H9 (cell line): Measurements from ENCODE around the gene FRMD4B. TPM values are rescaled to one million over a fixed set of nuclear protein-coding genes. Genes with fewer than 3 reads are reported as not detected.

Experiments
- DNase-seq: peaks from one replicate; pipeline ENCODE4 v3.0.0-alpha.2; 2017
- H2AFZ ChIP-seq: one replicate; pipeline ENCODE4 v1.6.1; 2013; ENCODE audit warnings: mild to moderate bottlenecking, low read length, control low read depth, moderate library complexity
- H2AK5ac ChIP-seq: 2 replicates; pipeline ENCODE4 v1.6.1; 2013; ENCODE audit warnings: low read length, control low read depth, mixed read lengths; ENCODE audit not compliant: insufficient read length
- H2BK120ac ChIP-seq: one replicate; pipeline ENCODE4 v1.6.1; 2013; ENCODE audit warnings: low read depth, mild to moderate bottlenecking, low read length, control low read depth, inconsistent platforms; ENCODE audit not compliant: poor library complexity, severe bottlenecking
- H2BK12ac ChIP-seq: 2 replicates; pipeline ENCODE4 v1.6.1; 2013; ENCODE audit warnings: low read length, control low read depth, mixed read lengths, low read depth; ENCODE audit not compliant: insufficient read length
- H2BK15ac ChIP-seq: 2 replicates; pipeline ENCODE4 v1.6.1; 2013; ENCODE audit warnings: low read depth, low read length, control low read depth
- H2BK20ac ChIP-seq: one replicate; pipeline ENCODE4 v1.6.1; 2013; ENCODE audit warnings: low read depth, mild to moderate bottlenecking, low read length, control low read depth, inconsistent platforms; ENCODE audit not compliant: poor library complexity, severe bottlenecking
- H2BK5ac ChIP-seq: 2 replicates; pipeline ENCODE4 v1.6.1; 2013; ENCODE audit warnings: low read length, control low read depth, mixed read lengths; ENCODE audit not compliant: insufficient read length
- H3K14ac ChIP-seq: 2 replicates; pipeline ENCODE4 v1.6.1; 2013; ENCODE audit warnings: low read length, control low read depth; ENCODE audit not compliant: insufficient read depth
- H3K18ac ChIP-seq: 2 replicates; pipeline ENCODE4 v1.6.1; 2013; ENCODE audit warnings: low read depth, mild to moderate bottlenecking, mixed read lengths, low read length, control low read depth; ENCODE audit not compliant: insufficient read length
- H3K23ac ChIP-seq: 2 replicates; pipeline ENCODE4 v1.6.1; 2013; ENCODE audit warnings: low read length, control low read depth, mixed read lengths, low read depth; ENCODE audit not compliant: insufficient read length
- H3K23me2 ChIP-seq: 2 replicates; pipeline ENCODE4 v1.6.1; 2013; ENCODE audit warnings: low read depth, mild to moderate bottlenecking, mixed read lengths, low read length, control low read depth; ENCODE audit not compliant: insufficient read length, poor library complexity, severe bottlenecking
- H3K27ac ChIP-seq: 2 replicates; pipeline ENCODE4 v1.5.1; 2013; ENCODE audit warnings: low read length, control low read depth, mixed read lengths, low read depth; ENCODE audit not compliant: insufficient read length
- H3K27me3 ChIP-seq: 2 replicates; pipeline ENCODE4 v1.6.1; 2013; ENCODE audit warnings: low read length, control low read depth, inconsistent platforms; ENCODE audit not compliant: insufficient read depth
- H3K4ac ChIP-seq: 2 replicates; pipeline ENCODE4 v1.6.1; 2013; ENCODE audit warnings: low read depth, mild to moderate bottlenecking, control low read depth, inconsistent platforms, low read length, moderate library complexity
- H3K4me1 ChIP-seq: 2 replicates; pipeline ENCODE4 v1.6.1; 2013; ENCODE audit warnings: low read length, control low read depth, inconsistent platforms; ENCODE audit not compliant: insufficient read depth
- H3K4me2 ChIP-seq: 2 replicates; pipeline ENCODE4 v1.6.1; 2013; ENCODE audit warnings: low read length, control low read depth, mixed read lengths; ENCODE audit not compliant: insufficient read length, insufficient read depth
- H3K56ac ChIP-seq: 2 replicates; pipeline ENCODE4 v1.6.1; 2013; ENCODE audit warnings: low read depth, mild to moderate bottlenecking, mixed read lengths, low read length, control low read depth; ENCODE audit not compliant: insufficient read length
- H3K79me1 ChIP-seq: 2 replicates; pipeline ENCODE4 v1.6.1; 2013; ENCODE audit warnings: low read depth, mild to moderate bottlenecking, moderate library complexity, low read length, control low read depth, inconsistent platforms; ENCODE audit not compliant: insufficient read depth, poor library complexity, severe bottlenecking
- H3K79me2 ChIP-seq: 2 replicates; pipeline ENCODE4 v1.6.1; 2013; ENCODE audit warnings: low read length, control low read depth, inconsistent platforms; ENCODE audit not compliant: insufficient read depth
- H3K9ac ChIP-seq: 2 replicates; pipeline ENCODE4 v1.6.1; 2013; ENCODE audit warnings: low read length, control low read depth, mixed read lengths; ENCODE audit not compliant: insufficient read length; ENCODE audit errors: extremely low read depth
- H3K9me3 ChIP-seq: one replicate; pipeline ENCODE4 v1.6.1; 2013; ENCODE audit warnings: low read depth, low read length, inconsistent platforms; ENCODE audit not compliant: control insufficient read depth
- H3T11ph ChIP-seq: one replicate; pipeline ENCODE4 v1.6.1; 2013; ENCODE audit warnings: mild to moderate bottlenecking, low read length, control low read depth, inconsistent platforms
- H4K20me1 ChIP-seq: one replicate; pipeline ENCODE4 v1.6.1; 2013; ENCODE audit not compliant: control insufficient read depth, insufficient read length, insufficient read depth
- H4K5ac ChIP-seq: 2 replicates; pipeline ENCODE4 v1.6.1; 2013; ENCODE audit warnings: low read depth, mild to moderate bottlenecking, mixed read lengths, low read length, control low read depth; ENCODE audit not compliant: insufficient read length
- H4K8ac ChIP-seq: replicated peaks from 2 replicates; pipeline ENCODE4 v1.6.1; 2013; ENCODE audit warnings: low read length, control low read depth, mixed read lengths, low read depth; ENCODE audit not compliant: insufficient read length
- H4K91ac ChIP-seq: 2 replicates; pipeline ENCODE4 v1.6.1; 2013; ENCODE audit warnings: low read depth, mild to moderate bottlenecking, moderate library complexity, mixed read lengths, low read length, control low read depth; ENCODE audit not compliant: insufficient read length
- H3K27ac Mint-ChIP-seq, 3 experiments: 2 replicates in 2 of 3; 3 replicates in 1 of 3; pipeline ENCODE4 v1.8.0; 2020 to 2021; ENCODE audit warnings: mixed read lengths in 3 of 3, mild to moderate bottlenecking in 1 of 3, moderate library complexity in 1 of 3
- H3K27me3 Mint-ChIP-seq: 2 replicates; pipeline ENCODE4 v1.8.0; 2021; ENCODE audit warnings: low read depth, mild to moderate bottlenecking, moderate library complexity, mixed read lengths
- H3K36me3 Mint-ChIP-seq, 3 experiments: 2 replicates in 2 of 3; 3 replicates in 1 of 3; pipeline ENCODE4 v1.8.0; 2020 to 2021; ENCODE audit warnings: low read depth in 3 of 3, mixed read lengths in 3 of 3; ENCODE audit not compliant: insufficient read depth in 1 of 3
- H3K4me1 Mint-ChIP-seq, 2 experiments: 2 replicates each; pipeline ENCODE4 v1.8.0; 2020; ENCODE audit warnings: mixed read lengths in 2 of 2
- H3K4me3 Mint-ChIP-seq, 2 experiments: 2 replicates in 1 of 2; 3 replicates in 1 of 2; pipeline ENCODE4 v1.8.0; 2020 to 2021; ENCODE audit warnings: mild to moderate bottlenecking in 2 of 2, mixed read lengths in 2 of 2, moderate library complexity in 1 of 2
- H3K9me3 Mint-ChIP-seq, 2 experiments: 2 replicates in 1 of 2; 3 replicates in 1 of 2; pipeline ENCODE4 v1.8.0; 2020; ENCODE audit warnings: mild to moderate bottlenecking in 2 of 2, mixed read lengths in 2 of 2, moderate library complexity in 1 of 2
- CTCF ChIP-seq: fragments of 200-600 bp; sonication (generic); conservative IDR thresholded peaks from 3 replicates; pipeline ENCODE4 v1.8.0; 2021; ENCODE audit warnings: antibody characterized with exemption, mild to moderate bottlenecking
- WGBS: extraction: QIAGEN DNeasy Blood & Tissue Kit; methylation state at CpG from one replicate; pipeline ENCODE4 v1.1.7; 2013; ENCODE audit warnings: missing lambda C conversion rate, low lambda C conversion rate, mixed read lengths; ENCODE audit not compliant: insufficient read length; ENCODE audit errors: extremely low coverage; 5-methylcytosine and 5-hydroxymethylcytosine counted together
- total RNA-seq: library from RNA; stranded (reverse); gene quantifications from 2 replicates; pipeline ENCODE4 v1.2.1, GENCODE V29; 2021

The FRMD4B gene
- total RNA-seq, 1 experiment from 2014 or later: 3.4 TPM

GRCh38 chr3:69216981-69217380 lies 168.9 kb downstream of the FRMD4B start:
- no peak overlapping the region for H3K27ac ChIP-seq
- Mint-ChIP-seq H3K36me3 (peaks cover 0 to 4% (median 0%) of the 10 kb centered on the region in 3 experiments; a peak in 2 of 7 replicates), H3K4me1 (no peaks in the 10 kb centered on the region), H3K4me3 (no peak overlapping the region), H3K27ac (no peak overlapping the region), H3K9me3 (no peaks in the 10 kb centered on the region; a peak in 1 of 5 replicates), H3K27me3 (no peaks in the 10 kb centered on the region)
- H3K27me3 ChIP-seq: no peaks in the 10 kb centered on the region
- H3K23me2 ChIP-seq: no peaks in the 10 kb centered on the region
- H3K4me1 ChIP-seq: no peaks in the 10 kb centered on the region
- no peak overlapping the region for H3K4me2 ChIP-seq
- H4K20me1 ChIP-seq: no peaks in the 10 kb centered on the region
- H3K79me1 ChIP-seq: no peaks in the 10 kb centered on the region
- H3K14ac ChIP-seq: no peak overlapping the region
- no peak overlapping the region for H3K4ac ChIP-seq
- TF ChIP-seq CTCF: no peak
- H3K18ac ChIP-seq: no peak overlapping the region
- no peak overlapping the region for H4K5ac ChIP-seq
- no peak overlapping the region for H2AK5ac ChIP-seq
- no CpG with 5 or more reads among the region's 5 CpGs for WGBS
- H4K8ac ChIP-seq: no peak overlapping the region
- DNase-seq: no peak
- no peak overlapping the region for H3T11ph ChIP-seq
- H4K91ac ChIP-seq: no peak overlapping the region
- no peak overlapping the region for H2BK20ac ChIP-seq
- H3K23ac ChIP-seq: no peak overlapping the region
- H2AFZ ChIP-seq: no peak overlapping the region
- H2BK120ac ChIP-seq: no peak overlapping the region
- no peaks in the 10 kb centered on the region for H3K9me3 ChIP-seq
- no peak overlapping the region for H3K56ac ChIP-seq
- no peaks in the 10 kb centered on the region for H3K79me2 ChIP-seq
- no peak overlapping the region for H3K9ac ChIP-seq
- H2BK12ac ChIP-seq: no peak overlapping the region
- H2BK5ac ChIP-seq: no peak overlapping the region
- H2BK15ac ChIP-seq: no peak overlapping the region
